HCT116 (cell line): ENCODE results near the gene WNT8B. TPM values are rescaled to one million over a fixed set of nuclear protein-coding genes. Genes with fewer than 3 reads are reported as not detected.

Experiments used
- ATAC-seq: fragments of 200-7000 bp; cut with Tn5 transposase; 2 replicates; pipeline ENCODE4 v1.9.1; 2020; ENCODE audit warnings: mild to moderate bottlenecking, moderate library complexity
- BruUV-seq: library from RNA; stranded (reverse); fragments of 400-500 nt; replicated peaks from 2 replicates; lab custom pipeline; 2021; lab: Mats Ljungman, UMichigan
- CTCF ChIA-PET: fragments of 300-600 bp; sonication (Branson Sonifier 250); formaldehyde crosslinking; loops from one replicate; lab custom pipeline; 2021; ENCODE audit warnings: antibody characterized with exemption; lab: Charles Lee
- POLR2A ChIA-PET: fragments of 300-600, 350-600 bp; sonication (Branson Sonifier 250); formaldehyde crosslinking; loops from one replicate; lab custom pipeline; 2021; ENCODE audit warnings: antibody characterized with exemption; lab: Charles Lee
- RAD21 ChIA-PET, 2 experiments: fragments of 300-600 bp; sonication (Branson Sonifier 250); formaldehyde crosslinking; loops; one replicate each; lab custom pipeline; 2023; ENCODE audit warnings: low total read pairs in 2 of 2; ENCODE audit not compliant: uncharacterized antibody in 2 of 2, unreplicated experiment in 2 of 2, low non-redundant PET in 1 of 2; lab: Charles Lee
- DNase-seq: peaks from one replicate; pipeline ENCODE4 v3.0.0-alpha.2; 2010; ENCODE audit warnings: low read depth, low spot score
- H2AFZ ChIP-seq: fragments of 200-600 bp; shearing (Covaris generic), sonication (generic); 2 replicates; pipeline ENCODE4 v1.6.1; 2017; ENCODE audit warnings: low read depth, mixed run types, mixed read lengths, antibody characterized with exemption, low read length; ENCODE audit not compliant: poor library complexity, severe bottlenecking
- H3K27ac ChIP-seq: 2 replicates; pipeline ENCODE4 v1.5.1; 2012; ENCODE audit warnings: low read depth, low read length
- H3K27me3 ChIP-seq: fragments of 200-600 bp; sonication (generic); 2 replicates; pipeline ENCODE4 v1.6.1; 2016; ENCODE audit warnings: mixed run types, low read length, mixed read lengths; ENCODE audit not compliant: insufficient read depth
- H3K36me3 ChIP-seq, 2 experiments: fragments of 200-500 bp in 1 of 2; fragments of 200-600 bp in 1 of 2; sonication (Bioruptor generic) in 1 of 2; sonication (generic) in 1 of 2; 2 replicates each; pipeline versions ENCODE4 v1.5.1 to v1.6.1; 2014 to 2016; ENCODE audit warnings: low read length in 2 of 2, inconsistent platforms in 1 of 2, mixed read lengths in 1 of 2, mixed run types in 1 of 2; ENCODE audit not compliant: insufficient read depth in 2 of 2, control insufficient read depth in 1 of 2
- H3K4me1 ChIP-seq, 2 experiments: fragments of 200-600 bp in 1 of 2; sonication (generic) in 1 of 2; 2 replicates each; pipeline versions ENCODE4 v1.5.1 to v1.6.1; 2012 to 2017; ENCODE audit warnings: low read length in 2 of 2, inconsistent platforms in 1 of 2, mild to moderate bottlenecking in 1 of 2, mixed read lengths in 1 of 2, mixed run types in 1 of 2, moderate library complexity in 1 of 2; ENCODE audit not compliant: insufficient read depth in 2 of 2, control insufficient read depth in 1 of 2
- H3K4me2 ChIP-seq: fragments of 200-600 bp; sonication (generic); 2 replicates; pipeline ENCODE4 v1.6.1; 2017; ENCODE audit warnings: mixed run types, low read length, mixed read lengths
- H3K4me3 ChIP-seq, 2 experiments: fragments of 200-600 bp in 1 of 2; sonication (generic) in 1 of 2; replicated peaks in 1 of 2; 2 replicates each; pipeline ENCODE4 v1.5.1; 2011 to 2016; ENCODE audit warnings: low read length in 2 of 2, control low read depth in 1 of 2, low read depth in 1 of 2, mild to moderate bottlenecking in 1 of 2, mixed read lengths in 1 of 2, mixed run types in 1 of 2
- H3K79me2 ChIP-seq: fragments of 200-600 bp; sonication (generic); 2 replicates; pipeline ENCODE4 v1.6.1; 2017; ENCODE audit warnings: mild to moderate bottlenecking, mixed run types, low read length, moderate library complexity, mixed read lengths; ENCODE audit not compliant: insufficient read depth
- H3K9ac ChIP-seq: fragments of 200-600 bp; sonication (generic); 2 replicates; pipeline ENCODE4 v1.6.1; 2016; ENCODE audit warnings: low read length, mixed read lengths
- H3K9me2 ChIP-seq: fragments of 200-600 bp; sonication (generic), shearing (Covaris generic); 2 replicates; pipeline ENCODE4 v1.6.1; 2017; ENCODE audit warnings: mixed run types, mild to moderate bottlenecking, moderate library complexity; ENCODE audit not compliant: insufficient read depth
- H3K9me3 ChIP-seq, 2 experiments: fragments of 200-500 bp in 1 of 2; fragments of 200-600 bp in 1 of 2; sonication (Bioruptor generic) in 1 of 2; sonication (generic) in 1 of 2; 2 replicates each; pipeline ENCODE4 v1.6.1; 2014 to 2017; ENCODE audit warnings: low read length in 2 of 2, mixed read lengths in 2 of 2, inconsistent platforms in 1 of 2, low read depth in 1 of 2, mild to moderate bottlenecking in 1 of 2, mixed run types in 1 of 2, moderate library complexity in 1 of 2; ENCODE audit not compliant: control insufficient read depth in 1 of 2, insufficient read depth in 1 of 2
- H4K20me1 ChIP-seq: fragments of 200-600 bp; sonication (generic), shearing (Covaris generic); 2 replicates; pipeline ENCODE4 v1.6.1; 2017; ENCODE audit warnings: mixed run types, mild to moderate bottlenecking, moderate library complexity; ENCODE audit not compliant: insufficient read depth
- CBX3 ChIP-seq: IDR thresholded peaks from 2 replicates; pipeline ENCODE4 v1.6.1; 2012; ENCODE audit warnings: low read depth
- CTCF ChIP-seq, 3 experiments: fragments of 200-600 bp in 1 of 3; sonication (generic) in 1 of 3; IDR thresholded peaks in 2 of 3; conservative IDR thresholded peaks in 1 of 3; 2 replicates each; pipeline ENCODE4 v1.5.1; 2012 to 2017; ENCODE audit warnings: low read depth in 2 of 3, low read length in 2 of 3, antibody characterized with exemption in 1 of 3, borderline replicate concordance in 1 of 3, control low read depth in 1 of 3, mild to moderate bottlenecking in 1 of 3, mixed read lengths in 1 of 3, mixed run types in 1 of 3, moderate library complexity in 1 of 3; ENCODE audit not compliant: insufficient read depth in 1 of 3
- ELF1 ChIP-seq: IDR thresholded peaks from 2 replicates; pipeline ENCODE4 v1.6.1; 2012; ENCODE audit warnings: low read depth, borderline replicate concordance
- EZH2 ChIP-seq: fragments of 200-600 bp; sonication (generic); IDR thresholded peaks from 2 replicates; pipeline ENCODE4 v1.6.1; 2017; ENCODE audit warnings: antibody characterized with exemption, mixed run types
- JUND ChIP-seq: IDR thresholded peaks from 2 replicates; pipeline ENCODE4 v1.6.1; 2012
- POLR2A ChIP-seq: IDR thresholded peaks from 2 replicates; pipeline ENCODE4 v1.7.0; 2011; ENCODE audit warnings: borderline replicate concordance; ENCODE audit not compliant: insufficient read depth, insufficient read length; ENCODE audit errors: extremely low read depth
- SP1 ChIP-seq: IDR thresholded peaks from 2 replicates; pipeline ENCODE4 v1.6.1; 2012; ENCODE audit warnings: low read depth
- SRF ChIP-seq: IDR thresholded peaks from 2 replicates; pipeline ENCODE4 v1.6.1; 2012; ENCODE audit warnings: low read depth
- ZFX ChIP-seq: fragments of 450-650 bp; IDR thresholded peaks from 2 replicates; pipeline ENCODE4 v1.6.1; 2017
- intact Hi-C: fragments of 100-400 bp; cut with micrococcal nuclease; formaldehyde crosslinking; loops from 2 replicates; pipeline ENCODE4 v1.10.0; 2022
- total RNA-seq: library from RNA; stranded (reverse); gene quantifications from one replicate; pipeline ENCODE4 v1.2.1, GENCODE V29; 2021; ENCODE audit not compliant: unreplicated experiment
- TF ChIP-seq, protein P1 (sequence below): IDR thresholded peaks from 2 replicates; pipeline ENCODE4 v1.6.1; 2012
- TF ChIP-seq, protein P2 (sequence below): IDR thresholded peaks from 2 replicates; pipeline ENCODE4 v1.6.1; 2012

The WNT8B gene
- total RNA-seq, 1 experiment from 2014 or later = not detected

DNA sequence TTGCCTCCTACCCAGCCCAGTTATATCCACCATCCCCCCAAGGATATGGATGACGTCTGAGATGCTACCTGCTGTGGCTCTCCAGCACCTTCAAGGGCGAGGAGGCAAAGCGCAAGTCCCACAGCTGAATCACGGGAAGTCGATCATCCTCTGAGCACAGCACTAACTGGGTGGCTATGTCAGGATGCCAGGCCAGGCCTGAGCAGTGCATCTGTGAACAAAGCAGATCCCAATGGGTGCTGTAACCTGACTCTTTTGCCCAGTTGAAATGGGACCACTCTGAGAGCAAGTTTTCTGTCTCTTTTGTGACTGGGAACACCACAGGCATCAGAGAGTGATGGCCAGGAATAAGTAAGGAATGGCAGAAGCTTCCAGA, 44.5 kb downstream of the WNT8B start:
- no peak for TF ChIP-seq ZFX
- no peak for TF ChIP-seq CTCF (IDR thresholded peaks at IDR 0.05 in 2 of 3, conservative IDR thresholded peaks at IDR 0.05 in 1 of 3; ENCODE audit: borderline replicate concordance in 1 of 3, insufficient read depth in 1 of 3, low read depth in 2 of 3, low read length in 2 of 3)
- TF ChIP-seq SRF = no peak
- TF ChIP-seq, protein P1, sequence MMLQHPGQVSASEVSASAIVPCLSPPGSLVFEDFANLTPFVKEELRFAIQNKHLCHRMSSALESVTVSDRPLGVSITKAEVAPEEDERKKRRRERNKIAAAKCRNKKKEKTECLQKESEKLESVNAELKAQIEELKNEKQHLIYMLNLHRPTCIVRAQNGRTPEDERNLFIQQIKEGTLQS = no peak
- no peak for TF ChIP-seq SP1

GRCh38 chr10:100508266-100508665, 45.5 kb downstream of the WNT8B start:
- no peak overlapping the region for H3K4me2 ChIP-seq
- TF ChIP-seq EZH2 (no peak), SRF (no peak), ELF1 (no peak), POLR2A (no peak), CBX3 (no peak), JUND (no peak)
- TF ChIP-seq, protein P2, sequence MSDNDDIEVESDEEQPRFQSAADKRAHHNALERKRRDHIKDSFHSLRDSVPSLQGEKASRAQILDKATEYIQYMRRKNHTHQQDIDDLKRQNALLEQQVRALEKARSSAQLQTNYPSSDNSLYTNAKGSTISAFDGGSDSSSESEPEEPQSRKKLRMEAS = no peak
- H3K9ac ChIP-seq = no peak overlapping the region
- CTCF ChIA-PET = interaction anchor here (0.9 to 2.7 kb wide), 19 partner anchors 9 to 380 kb away, joined by 3 to 30 read pairs (median 6); partner anchors contain the start of genes HIF1AN and SCD
- no peaks in the 10 kb centered on the region for H3K27me3 ChIP-seq
- peaks cover 24 to 36% of the 10 kb centered on the region in 2 experiments; a peak in 3 of 4 replicates for H3K36me3 ChIP-seq
- POLR2A ChIA-PET = interaction anchor here (1.5 kb wide), 1 partner anchor 27 kb away, joined by 4 read pairs; the partner anchor contains the start of gene HIF1AN
- BruUV-seq = no TSS peak
- peaks cover 0 to 4% of the 10 kb centered on the region in 2 experiments; a peak in 1 of 4 replicates for H3K4me1 ChIP-seq
- H3K9me3 ChIP-seq = no peaks in the 10 kb centered on the region
- H3K27ac ChIP-seq = no peak overlapping the region
- no peaks in the 10 kb centered on the region for H3K79me2 ChIP-seq
- no peaks in the 10 kb centered on the region for H3K9me2 ChIP-seq
- no peaks in the 10 kb centered on the region for H4K20me1 ChIP-seq
- intact Hi-C loops = loop anchor here (1.0 to 2.0 kb wide), 4 partner anchors 74 to 371 kb away; no protein-coding TSS in a partner anchor
- no peak overlapping the region for H2AFZ ChIP-seq
- ATAC-seq (no peak), DNase-seq (no peak)
- no peak overlapping the region for H3K4me3 ChIP-seq
- RAD21 ChIA-PET = interaction anchor here (0.8 to 1.1 kb wide), 2 partner anchors 67 to 370 kb away, joined by 3 read pairs; no protein-coding TSS in a partner anchor

More for the DNA sequence above, 44.5 kb downstream of the WNT8B start:
- Histone ChIP-seq H3K9me3 (no peaks in the 10 kb centered on the region), H3K4me1 (peaks cover 0 to 4% of the 10 kb centered on the region in 2 experiments; a peak in 1 of 4 replicates), H3K79me2 (no peaks in the 10 kb centered on the region), H3K9ac (no peak overlapping the region), H3K4me3 (no peak overlapping the region), H3K27ac (no peak overlapping the region), H3K27me3 (no peaks in the 10 kb centered on the region), H4K20me1 (no peaks in the 10 kb centered on the region), H3K4me2 (no peak overlapping the region), H2AFZ (no peak overlapping the region), H3K36me3 (peaks cover 19 to 33% of the 10 kb centered on the region in 2 experiments; a peak in 3 of 4 replicates), H3K9me2 (no peaks in the 10 kb centered on the region)
- intact Hi-C loops = no loop called here
- RAD21 ChIA-PET = no interaction called here
- ATAC-seq (no peak), DNase-seq (no peak)
- CTCF ChIA-PET = interaction anchor here (2.6 to 2.7 kb wide), 2 partner anchors 11 to 163 kb away, joined by 27 to 30 read pairs; no protein-coding TSS in a partner anchor
- no TSS peak for BruUV-seq
- POLR2A ChIA-PET = no interaction called here
